Chondrocyte (in vitro differentiated cells): ENCODE data around the gene SMIM13. TPM values are rescaled to one million over a fixed set of nuclear protein-coding genes. Genes with fewer than 3 reads are reported as not detected.

Source experiments
- DNase-seq: peaks from one replicate; pipeline ENCODE4 v3.0.0; 2021; ENCODE audit warnings: mixed read lengths, low spot score
- H3K27ac Mint-ChIP-seq: one replicate; pipeline ENCODE4 v1.8.0; 2021; ENCODE audit warnings: mild to moderate bottlenecking, moderate library complexity, mixed read lengths; ENCODE audit not compliant: unreplicated experiment
- H3K27me3 Mint-ChIP-seq: 2 replicates; pipeline ENCODE4 v1.8.0; 2021; ENCODE audit warnings: low read depth, mixed read lengths
- H3K36me3 Mint-ChIP-seq: 2 replicates; pipeline ENCODE4 v1.8.0; 2021; ENCODE audit warnings: low read depth, mixed read lengths
- H3K4me1 Mint-ChIP-seq: 2 replicates; pipeline ENCODE4 v1.8.0; 2021; ENCODE audit warnings: low read depth, mild to moderate bottlenecking, mixed read lengths
- H3K4me3 Mint-ChIP-seq: one replicate; pipeline ENCODE4 v1.8.0; 2021; ENCODE audit warnings: mild to moderate bottlenecking, moderate library complexity, mixed read lengths; ENCODE audit not compliant: unreplicated experiment
- H3K9me3 Mint-ChIP-seq: 2 replicates; pipeline ENCODE4 v1.8.0; 2021; ENCODE audit warnings: low read depth, mixed read lengths
- CTCF ChIP-seq: fragments of 200-600 bp; sonication (generic); IDR thresholded peaks from 2 replicates; pipeline ENCODE4 v1.5.0; 2021; ENCODE audit warnings: antibody characterized with exemption, mild to moderate bottlenecking, moderate library complexity
- total RNA-seq: library from RNA; stranded (reverse); gene quantifications from 3 replicates; pipeline ENCODE4 v1.2.1, GENCODE V29; 2021

The SMIM13 gene
- total RNA-seq, 1 donor from 2014 or later: 20.9 TPM

DNA sequence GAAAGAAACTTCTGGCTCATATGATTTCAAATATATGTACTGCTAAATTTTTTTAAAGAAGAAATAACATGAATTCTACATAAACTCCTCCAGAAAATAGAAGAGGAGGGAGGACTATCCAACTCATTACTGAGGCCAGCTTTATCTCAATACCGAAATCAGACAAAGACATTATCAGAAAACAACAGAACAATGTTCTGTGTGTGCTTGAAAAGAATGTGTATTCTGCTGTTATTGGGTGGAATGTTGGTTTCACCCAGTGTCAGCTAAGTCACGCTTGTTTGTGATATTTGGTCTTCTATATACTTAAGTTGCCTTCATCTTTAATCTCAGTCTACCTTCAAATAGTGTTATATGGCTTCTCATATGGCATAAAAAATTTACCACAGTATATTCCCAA is 30.9 kb upstream of the SMIM13 start:
- DNase-seq: no peak
- H3K4me1 Mint-ChIP-seq: no peaks in the 10 kb centered on the region
- TF ChIP-seq CTCF: no peak
- H3K27me3 Mint-ChIP-seq: no peaks in the 10 kb centered on the region
- H3K36me3 Mint-ChIP-seq: no peaks in the 10 kb centered on the region
- H3K4me3 Mint-ChIP-seq: no peak overlapping the region
- H3K9me3 Mint-ChIP-seq: no peaks in the 10 kb centered on the region
- no peak overlapping the region for H3K27ac Mint-ChIP-seq

DNA sequence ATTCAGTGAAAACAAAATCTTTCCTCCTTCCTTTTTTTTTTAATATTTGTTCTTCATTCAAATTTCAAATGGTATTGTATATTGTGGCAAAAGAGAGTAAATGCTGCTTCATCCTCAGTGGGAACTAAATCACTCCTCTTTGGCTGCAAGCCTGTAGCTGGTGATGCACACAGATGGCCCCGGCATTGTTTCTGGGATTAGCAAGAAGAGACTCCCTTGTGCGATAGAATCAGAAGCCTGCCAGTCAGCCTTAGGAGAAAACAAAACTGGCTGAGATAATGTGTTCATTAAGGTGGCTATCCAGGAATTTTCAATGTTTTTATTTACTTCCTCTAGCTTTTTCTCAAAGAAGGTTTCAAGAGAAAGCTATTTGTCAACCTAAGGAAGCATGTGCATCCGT is 28.8 kb upstream of the SMIM13 start:
- no peaks in the 10 kb centered on the region for H3K4me1 Mint-ChIP-seq
- no peak overlapping the region for H3K4me3 Mint-ChIP-seq
- no peak overlapping the region for H3K27ac Mint-ChIP-seq
- DNase-seq: no peak
- H3K27me3 Mint-ChIP-seq: no peaks in the 10 kb centered on the region
- no peaks in the 10 kb centered on the region for H3K36me3 Mint-ChIP-seq
- TF ChIP-seq CTCF: no peak
- H3K9me3 Mint-ChIP-seq: no peaks in the 10 kb centered on the region

- Mint-ChIP-seq H3K4me1 (no peaks in the 10 kb centered on the region), H3K4me3 (no peak overlapping the region), H3K9me3 (no peaks in the 10 kb centered on the region), H3K27me3 (no peaks in the 10 kb centered on the region), H3K27ac (no peak overlapping the region), H3K36me3 (no peaks in the 10 kb centered on the region)
- DNase-seq: no peak
- no peak for TF ChIP-seq CTCF
Measured at GRCh38 chr6:11065436-11066202, 28.0 kb upstream of the SMIM13 start.

DNA sequence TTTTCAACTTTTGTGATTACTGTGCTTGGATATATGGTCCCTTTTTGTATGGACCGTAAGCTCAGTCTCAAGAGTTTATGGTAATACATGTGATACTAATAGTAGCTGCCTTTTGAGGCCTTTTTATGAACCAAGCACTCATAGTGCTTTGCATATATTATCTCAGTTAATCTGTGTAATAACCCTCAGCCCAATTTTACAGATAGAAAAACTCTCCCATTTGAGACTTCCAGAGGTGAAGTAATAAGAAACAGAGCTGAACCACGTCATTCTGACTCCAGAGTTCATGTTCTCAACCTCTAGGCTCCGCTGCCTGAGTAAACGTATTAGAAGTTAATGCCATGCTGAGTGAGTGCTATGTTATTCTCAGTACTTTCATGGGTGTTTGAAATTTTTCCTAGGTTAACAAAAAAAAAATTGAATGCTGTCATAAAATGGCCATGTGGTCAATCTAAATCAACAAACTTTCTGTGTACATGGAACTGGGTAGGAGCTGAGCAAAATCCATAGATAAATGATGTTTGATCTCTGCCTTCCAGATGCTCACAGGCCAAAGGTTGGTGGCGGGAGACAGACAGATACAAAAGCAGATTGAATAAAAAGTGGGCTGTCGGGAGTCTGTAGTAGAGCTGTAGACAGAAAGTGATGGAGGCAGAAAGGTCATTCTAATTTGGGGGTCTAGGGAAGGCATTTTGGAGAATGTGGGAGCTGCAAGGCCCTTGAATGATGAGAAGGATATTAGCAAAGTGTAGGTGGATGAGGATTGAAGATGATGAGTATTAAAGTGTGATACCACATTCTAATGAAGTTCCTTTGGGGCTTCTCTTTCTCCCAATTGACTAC is 26.9 kb upstream of the SMIM13 start:
- H3K9me3 Mint-ChIP-seq: no peaks in the 10 kb centered on the region
- no peak for DNase-seq
- H3K4me3 Mint-ChIP-seq: no peak overlapping the region
- no peaks in the 10 kb centered on the region for H3K4me1 Mint-ChIP-seq
- TF ChIP-seq CTCF: no peak
- no peaks in the 10 kb centered on the region for H3K27me3 Mint-ChIP-seq
- H3K36me3 Mint-ChIP-seq: no peaks in the 10 kb centered on the region
- no peak overlapping the region for H3K27ac Mint-ChIP-seq

DNA sequence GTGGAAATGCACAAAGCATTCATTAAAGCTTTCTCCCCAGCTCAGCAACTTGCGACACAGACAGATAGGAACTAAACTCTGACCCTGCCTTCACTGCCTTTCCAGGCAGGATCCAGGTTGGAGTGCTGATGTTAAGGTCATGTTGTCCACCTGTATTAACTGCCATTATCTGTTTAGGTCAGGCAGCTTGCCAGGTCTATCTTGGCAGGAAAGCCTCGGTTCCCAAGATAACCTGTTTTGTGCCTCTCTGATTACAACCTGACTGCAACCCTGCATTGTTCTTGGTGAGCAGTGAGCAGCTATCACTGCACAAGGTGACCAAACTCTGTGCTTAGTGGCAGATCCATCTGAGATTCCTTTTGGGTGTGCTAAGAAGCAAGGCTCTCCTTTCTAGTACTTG is 26.3 kb upstream of the SMIM13 start:
- Mint-ChIP-seq H3K4me1 (no peaks in the 10 kb centered on the region), H3K36me3 (no peaks in the 10 kb centered on the region), H3K27ac (no peak overlapping the region), H3K4me3 (no peak overlapping the region), H3K27me3 (no peaks in the 10 kb centered on the region), H3K9me3 (no peaks in the 10 kb centered on the region)
- DNase-seq: no peak
- no peak for TF ChIP-seq CTCF
